GM19438 (cell line): Measurements from ENCODE around the gene PAN3.

Experiments
- ATAC-seq: cut with Tn5 transposase; IDR thresholded peaks from one replicate; pipeline ENCODE4 v1.9.1; 2021; ENCODE audit warnings: low read depth; ENCODE audit not compliant: unreplicated experiment

The PAN3 gene

GRCh38 chr13:28328271-28328607 lies 189.9 kb downstream of the PAN3 start:
- ATAC-seq = no peak

GRCh38 chr13:28329395-28330158 lies 191.2 kb downstream of the PAN3 start:
- no peak for ATAC-seq

GRCh38 chr13:28333204-28333881 lies 195.0 kb downstream of the PAN3 start:
- ATAC-seq = no peak

- ATAC-seq = no peak
Observed at GRCh38 chr13:28336193-28336657, 197.9 kb downstream of the PAN3 start.

- ATAC-seq = no peak
Observed at GRCh38 chr13:28337166-28338005, 199.0 kb downstream of the PAN3 start.

GRCh38 chr13:28338006-28338574 lies 199.7 kb downstream of the PAN3 start:
- ATAC-seq = no peak

GRCh38 chr13:28338742-28339141 lies 200.4 kb downstream of the PAN3 start:
- no peak for ATAC-seq

- ATAC-seq = no peak
Observed at GRCh38 chr13:28339419-28339818, 201.1 kb downstream of the PAN3 start.

- ATAC-seq = no peak
Observed at GRCh38 chr13:28340272-28340793, 202.0 kb downstream of the PAN3 start.

GRCh38 chr13:28342251-28342650 lies 203.9 kb downstream of the PAN3 start:
- ATAC-seq = no peak

- ATAC-seq = no peak
Observed at GRCh38 chr13:28344163-28344562, 205.8 kb downstream of the PAN3 start.
